Superior temporal gyrus (tissue), 1 donor: Measurements from ENCODE around the gene USP47.
A peak's percentile ranks its signal among the peaks of the same experiment; 100 is the strongest.

Source experiments
- DNase-seq: peaks from one replicate; pipeline ENCODE4 v3.0.0-alpha.2; 2016; ENCODE audit errors: extremely low spot score

The USP47 gene

GRCh38 chr11:12005061-12005460 lies 163.3 kb downstream of the USP47 start:
- DNase-seq = peak; percentile 11

GRCh38 chr11:12005476-12005875 lies 163.7 kb downstream of the USP47 start:
- DNase-seq = peak; percentile 14

- DNase-seq = no peak
Measured at GRCh38 chr11:12006552-12007229, 164.9 kb downstream of the USP47 start.

- no peak for DNase-seq
Measured at GRCh38 chr11:12007230-12007593, 165.4 kb downstream of the USP47 start.

GRCh38 chr11:12007769-12008737 lies 166.3 kb downstream of the USP47 start, which contains the start of gene DKK3:
DKK3 (minus strand) TSS chr11:12008626; CDS start chr11:12008582, 44 bp downstream.
- DNase-seq = peak; percentile 59
